Right ventricle myocardium inferior (tissue), 1 donor: Measurements from ENCODE around the gene YTHDF1. TPM values are rescaled to one million over a fixed set of nuclear protein-coding genes. Genes with fewer than 3 reads are reported as not detected.

Experiments
- ATAC-seq: fragments of 200-7000 bp; cut with Tn5 transposase; one replicate; pipeline ENCODE4 v1.9.1; 2020; ENCODE audit warnings: mild to moderate bottlenecking, moderate library complexity
- DNase-seq: peaks from one replicate; pipeline ENCODE4 v3.0.0; 2021; ENCODE audit errors: missing footprints
- intact Hi-C: fragments of 100-400 bp; cut with DNase I; formaldehyde crosslinking; loops from one replicate; pipeline ENCODE4 v1.11.0; 2022
- long read RNA-seq: library from polyadenylated mRNA; unstranded; transcript quantifications from one replicate; pipeline ENCODE4 v2.0.0, GENCODE V29; 2021
- total RNA-seq: library from RNA; stranded (reverse); fragmentation: NEBNext Ultra II Directional; extraction: Animal tissue kit (Norgen Biotek cat#: 25700); gene quantifications from one replicate; pipeline ENCODE4 v1.2.1, GENCODE V29; 2021
- donor health status: DM: no; HTN: yes; CAD: no; lungs with severe emphysema.

YTHDF1 gene
- total RNA-seq = 22.9 TPM
- long read RNA-seq, transcript YTHDF1-202 (5 exons, 3,301 nt) = major isoform, 22 of 33 reads
- long read RNA-seq, partial matches to known transcripts = 10 of 33 reads
- long read RNA-seq, other reads (novel, unspliced or antisense) = 1 of 33 reads

DNA sequence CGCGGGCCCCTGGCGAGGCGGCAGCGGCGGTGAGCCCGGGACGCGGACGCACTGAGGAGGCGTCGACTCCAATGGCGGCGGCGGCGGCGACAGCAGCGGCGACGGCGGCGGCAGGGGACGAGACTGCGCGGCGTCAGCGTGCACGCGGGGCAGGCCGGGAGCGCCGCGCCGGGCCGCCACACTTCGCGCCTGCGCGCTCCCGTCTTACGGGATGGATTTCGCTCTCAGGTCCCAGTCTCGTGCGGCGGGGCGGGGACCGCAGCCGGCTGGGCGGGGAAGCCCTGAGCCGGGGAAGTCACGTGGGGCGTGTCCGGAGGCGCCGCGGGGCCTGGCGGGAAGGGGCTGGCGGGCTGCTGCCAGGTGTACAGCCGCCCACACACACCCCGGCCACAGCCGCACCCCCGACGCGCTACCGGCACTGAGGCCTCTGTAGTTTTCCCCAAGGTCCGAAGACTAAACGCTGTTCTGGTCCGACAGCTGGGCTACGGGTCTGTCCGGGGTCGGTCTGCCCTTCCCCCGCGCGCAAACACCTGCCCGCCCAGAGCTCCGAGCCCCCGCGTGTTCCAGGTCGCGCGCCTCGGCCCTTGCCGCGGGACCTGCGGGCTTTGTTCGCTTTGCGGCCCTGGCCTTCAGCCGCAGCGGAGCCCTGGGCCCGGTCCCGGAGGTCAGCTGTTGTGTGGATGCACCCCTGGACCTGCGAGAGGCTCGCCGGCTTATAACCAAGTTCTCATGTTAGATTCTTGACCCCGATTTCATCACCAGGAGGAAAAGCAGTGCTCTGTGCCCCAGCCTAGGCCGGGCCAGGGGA is at the start of gene YTHDF1:
TSS of gene YTHDF1 (minus strand) at position 91 of the 808 bp plus-strand sequence. CDS start 239 bp downstream, outside the sequence.
- DNase-seq (peak; percentile 98), ATAC-seq (peak; percentile 99)
- intact Hi-C loops = no loop called here

DNA sequence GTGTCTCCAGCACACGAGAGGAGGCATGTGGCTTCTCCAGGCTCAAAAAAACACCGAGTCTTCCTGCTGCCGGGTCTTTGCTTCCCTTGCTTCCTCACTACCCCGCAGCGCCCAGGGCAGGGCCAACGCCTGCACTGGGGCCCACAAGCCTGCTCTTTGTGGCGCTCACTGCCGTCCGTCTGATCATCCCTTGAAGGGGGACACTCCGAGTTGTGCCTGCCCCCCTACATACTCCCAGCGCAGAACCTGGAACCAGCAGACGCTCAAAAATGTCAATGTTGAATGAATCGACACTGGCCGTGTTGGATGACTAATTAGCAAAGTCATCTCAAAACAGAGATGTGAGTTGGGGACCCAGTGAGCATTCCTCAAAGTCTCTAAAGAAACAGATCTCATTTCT is 48.6 kb upstream of the YTHDF1 start:
- intact Hi-C loops = no loop called here
- ATAC-seq (no peak), DNase-seq (no peak)

DNA sequence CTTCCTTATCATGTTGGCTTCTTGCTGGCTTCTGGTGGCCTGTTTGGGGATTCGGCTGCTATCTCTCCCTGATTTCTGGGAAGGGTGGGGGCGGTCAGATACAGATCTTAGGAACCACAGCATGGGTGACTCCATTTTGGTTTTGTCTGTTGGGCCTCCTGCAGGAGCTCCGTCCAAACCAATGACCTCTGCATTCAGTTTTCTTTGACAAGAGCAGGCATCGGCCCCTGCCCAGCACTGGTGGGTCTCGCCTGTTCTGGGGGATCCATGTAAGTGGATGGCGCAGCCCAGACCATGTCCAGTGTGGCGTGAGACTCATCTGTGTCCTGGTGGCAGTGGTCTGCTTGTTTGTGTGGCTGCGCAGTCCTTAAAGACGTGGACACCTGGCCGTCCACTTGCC is 48.1 kb upstream of the YTHDF1 start:
- intact Hi-C loops = no loop called here
- DNase-seq (no peak), ATAC-seq (no peak)

DNA sequence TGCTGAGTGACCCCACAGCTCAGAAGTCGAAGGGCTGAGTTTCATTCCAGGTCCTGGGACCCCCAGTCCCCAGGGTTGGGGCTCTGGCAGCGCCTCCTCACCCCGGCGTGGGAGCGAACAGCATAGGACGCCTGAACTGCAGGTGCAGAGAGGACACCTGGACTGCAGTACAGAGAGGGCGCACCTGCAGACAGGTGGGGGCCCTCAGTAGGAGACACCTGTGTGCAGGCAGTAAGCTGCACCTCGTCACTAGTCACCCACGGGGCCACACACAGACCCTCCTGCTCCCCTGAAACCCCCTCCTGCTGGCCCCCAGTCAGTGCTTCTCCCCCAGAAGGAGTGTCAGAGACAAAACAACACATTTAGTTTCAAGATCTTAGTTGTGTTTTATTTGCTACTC is 46.9 kb upstream of the YTHDF1 start:
- intact Hi-C loops = no loop called here
- ATAC-seq (no peak), DNase-seq (no peak)

DNA sequence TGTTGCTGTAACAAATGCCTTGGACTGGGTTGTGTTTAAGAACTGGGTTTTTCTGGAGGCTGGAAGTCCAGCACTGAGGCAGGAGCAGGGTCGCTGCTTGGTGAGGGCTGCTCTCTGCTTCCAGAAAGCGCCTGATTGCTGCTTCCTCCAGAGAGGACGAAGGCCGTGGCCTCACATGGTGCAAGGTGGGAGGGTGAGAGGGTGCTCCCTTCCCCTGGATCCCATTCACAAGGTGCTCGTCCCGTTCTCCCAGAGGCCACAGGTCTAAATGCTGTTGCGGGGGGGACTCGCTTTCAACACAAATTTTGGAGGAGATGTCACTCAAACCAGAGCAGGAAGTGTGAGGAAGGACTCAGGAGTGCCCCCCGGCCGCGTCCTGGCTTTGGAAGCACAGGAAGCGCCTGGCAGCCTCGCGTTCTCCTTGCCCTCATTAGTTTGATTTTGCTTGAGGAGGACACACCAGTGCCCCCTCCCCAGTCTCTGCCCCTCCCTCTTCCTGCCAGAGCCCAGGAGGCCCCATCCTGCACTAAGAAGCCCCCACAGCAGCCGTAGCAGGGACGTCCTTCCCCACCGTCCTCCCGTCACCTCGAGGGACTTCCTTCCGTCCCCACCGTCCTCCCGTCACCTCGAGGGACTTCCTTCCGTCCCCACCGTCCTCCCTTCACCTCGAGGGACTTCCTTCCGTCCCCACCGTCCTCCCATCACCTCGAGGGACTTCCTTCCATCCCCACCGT is 46.0 kb upstream of the YTHDF1 start:
- ATAC-seq = no peak
- intact Hi-C loops = no loop called here
- DNase-seq = no peak

DNA sequence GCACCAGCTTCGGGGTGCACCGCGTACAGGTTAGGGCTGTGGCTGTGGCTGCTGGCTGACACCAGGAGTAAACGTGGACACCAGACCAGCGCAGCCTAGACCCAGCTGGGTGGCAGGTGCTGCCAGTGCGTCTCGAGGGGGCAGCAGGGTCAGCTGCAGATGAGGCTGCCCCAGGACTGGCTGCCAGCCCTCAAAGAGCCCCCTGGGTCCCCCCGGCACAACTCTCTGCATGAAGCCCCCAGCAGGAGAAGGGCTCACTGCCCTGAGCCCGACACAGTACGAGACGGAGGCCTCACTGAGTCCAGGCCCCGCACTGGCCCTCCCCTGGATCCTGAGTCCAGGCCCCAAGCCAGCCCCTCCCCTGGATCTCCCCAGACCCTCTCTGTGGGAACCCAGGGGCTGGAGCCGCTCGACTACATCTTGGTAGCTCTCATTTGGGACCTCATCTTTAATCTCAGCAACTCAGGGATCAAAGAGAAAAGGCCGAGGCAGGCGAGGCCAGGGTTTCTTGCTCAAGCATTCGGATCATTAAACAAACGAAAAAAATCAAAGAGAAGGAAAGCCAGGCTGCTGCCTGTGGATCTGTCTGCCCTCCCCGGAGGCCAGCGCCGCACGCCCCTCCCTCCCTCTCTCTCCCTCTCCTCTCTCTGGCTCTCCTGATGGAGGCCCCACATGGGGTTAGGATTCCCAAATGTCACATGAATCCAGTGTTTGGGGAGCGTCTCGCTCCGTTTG is 45.3 kb upstream of the YTHDF1 start:
- intact Hi-C loops = no loop called here
- ATAC-seq (no peak), DNase-seq (no peak)

DNA sequence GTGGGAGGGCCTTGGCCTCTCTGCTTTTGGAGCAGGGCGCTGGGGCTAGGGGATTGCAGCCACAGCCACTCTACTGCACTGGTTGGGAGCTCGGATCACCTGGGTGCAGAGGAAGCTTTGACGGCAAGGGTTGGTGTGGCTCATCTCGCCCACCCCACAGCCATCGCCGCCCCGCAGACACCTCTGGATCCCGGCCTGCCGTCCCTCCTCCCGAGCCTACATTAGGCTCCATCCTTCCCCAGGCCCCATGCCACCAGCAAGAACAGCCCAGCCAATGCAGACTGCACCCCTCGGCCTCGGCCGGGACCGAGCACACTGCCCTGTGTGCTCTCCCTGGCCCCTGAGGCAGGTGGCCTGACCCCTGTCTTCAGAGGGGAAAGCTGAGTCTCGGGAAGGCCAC is 44.6 kb upstream of the YTHDF1 start:
- no peak for ATAC-seq
- intact Hi-C loops = no loop called here

DNA sequence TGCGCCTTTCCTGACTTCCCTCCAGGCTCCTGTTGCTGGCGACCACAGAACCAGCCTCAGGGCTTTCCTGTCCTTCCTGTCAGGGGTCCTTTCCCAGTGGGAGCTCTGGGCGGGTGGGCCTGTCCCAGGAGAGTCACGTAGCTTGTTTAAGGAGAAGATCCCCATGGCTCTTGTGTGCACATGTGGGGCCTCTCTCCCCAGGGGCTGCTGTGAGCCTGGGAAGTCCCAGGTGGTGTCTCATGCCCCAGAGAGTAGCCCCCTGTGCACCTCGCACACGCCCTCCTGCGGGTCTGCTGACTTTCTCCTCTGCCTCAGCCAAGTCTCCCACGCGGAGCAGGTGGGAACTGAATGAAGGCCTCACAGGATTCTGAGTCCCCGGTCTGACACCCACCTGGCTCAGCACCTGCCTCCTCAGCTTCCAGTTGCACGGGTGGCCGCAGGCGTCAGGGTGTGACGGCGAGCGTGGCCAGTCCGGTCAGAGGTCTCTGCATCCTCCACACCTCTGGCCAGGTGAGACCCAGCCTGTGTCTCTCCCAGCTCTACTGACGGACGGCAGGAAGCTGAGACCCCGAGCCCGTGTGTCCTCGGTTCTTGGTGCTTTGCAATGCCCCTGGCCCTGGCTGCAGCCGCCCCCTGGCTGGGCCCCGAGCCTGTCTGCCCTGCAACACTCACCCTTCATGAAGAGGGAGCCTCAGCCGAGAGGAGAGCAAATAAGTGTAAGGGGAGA is 44.0 kb upstream of the YTHDF1 start:
- DNase-seq = no peak
- no peak for ATAC-seq
- intact Hi-C loops = no loop called here

More for the DNA sequence above, 44.6 kb upstream of the YTHDF1 start:
- no peak for DNase-seq

DNA sequence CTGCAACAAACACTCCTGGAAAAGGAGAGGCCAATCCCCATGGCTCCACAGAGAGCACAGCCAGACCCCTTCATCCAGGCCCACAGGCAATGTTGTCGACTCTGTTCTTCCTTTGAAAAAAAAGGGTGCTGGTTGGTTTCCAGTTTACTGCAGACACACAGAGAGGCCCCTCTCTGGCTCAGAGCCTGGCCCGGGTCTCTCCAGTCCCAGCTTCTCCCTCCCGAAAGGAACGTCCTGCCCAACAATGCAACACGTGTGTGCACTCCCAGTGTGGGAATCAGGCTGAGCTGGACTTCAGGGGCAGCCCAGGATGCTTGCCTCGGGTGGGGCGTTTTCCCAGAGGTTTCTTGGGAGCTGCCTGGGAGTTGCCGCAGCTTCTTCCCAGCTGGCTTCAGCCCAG is 42.9 kb upstream of the YTHDF1 start:
- intact Hi-C loops = no loop called here
- no peak for DNase-seq
- no peak for ATAC-seq

DNA sequence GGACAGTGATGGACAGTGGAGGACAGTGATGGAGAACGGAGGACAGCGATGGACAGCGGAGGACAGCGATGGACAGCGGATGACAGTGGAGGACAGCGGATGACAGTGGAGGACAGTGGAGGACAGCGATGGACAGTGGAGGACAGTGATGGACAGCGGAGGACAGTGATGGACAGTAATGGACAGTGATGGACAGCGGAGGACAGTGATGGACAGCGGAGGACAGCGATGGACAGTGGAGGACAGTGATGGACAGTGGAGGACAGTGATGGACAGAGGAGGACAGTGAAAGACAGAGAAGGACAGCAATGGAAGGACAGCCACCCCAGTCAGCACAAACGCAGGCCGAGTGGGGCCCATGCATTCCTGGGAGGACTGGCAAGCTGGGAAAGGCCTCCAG is 41.7 kb upstream of the YTHDF1 start:
- no peak for ATAC-seq
- intact Hi-C loops = no loop called here

DNA sequence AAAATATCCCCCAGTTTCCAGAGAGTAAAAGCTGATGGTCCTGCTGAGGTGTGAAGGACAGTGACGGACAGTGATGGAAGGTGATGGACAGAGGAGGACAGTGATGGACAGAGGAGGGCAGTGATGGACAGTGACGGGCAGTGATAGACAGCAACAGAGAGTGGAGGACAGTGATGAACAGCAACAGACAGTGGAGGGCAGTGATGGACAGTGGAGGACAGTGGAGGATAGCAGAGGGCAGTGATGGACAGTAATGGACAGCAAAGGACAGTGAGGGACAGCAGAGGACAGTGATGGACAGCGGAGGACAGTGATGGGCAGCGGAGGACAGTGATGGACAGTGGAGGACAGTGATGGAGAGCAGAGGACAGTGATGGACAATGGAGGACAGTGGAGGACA is 41.0 kb upstream of the YTHDF1 start:
- DNase-seq (no peak), ATAC-seq (no peak)
- intact Hi-C loops = no loop called here

More for the DNA sequence above, 41.7 kb upstream of the YTHDF1 start:
- DNase-seq = no peak

DNA sequence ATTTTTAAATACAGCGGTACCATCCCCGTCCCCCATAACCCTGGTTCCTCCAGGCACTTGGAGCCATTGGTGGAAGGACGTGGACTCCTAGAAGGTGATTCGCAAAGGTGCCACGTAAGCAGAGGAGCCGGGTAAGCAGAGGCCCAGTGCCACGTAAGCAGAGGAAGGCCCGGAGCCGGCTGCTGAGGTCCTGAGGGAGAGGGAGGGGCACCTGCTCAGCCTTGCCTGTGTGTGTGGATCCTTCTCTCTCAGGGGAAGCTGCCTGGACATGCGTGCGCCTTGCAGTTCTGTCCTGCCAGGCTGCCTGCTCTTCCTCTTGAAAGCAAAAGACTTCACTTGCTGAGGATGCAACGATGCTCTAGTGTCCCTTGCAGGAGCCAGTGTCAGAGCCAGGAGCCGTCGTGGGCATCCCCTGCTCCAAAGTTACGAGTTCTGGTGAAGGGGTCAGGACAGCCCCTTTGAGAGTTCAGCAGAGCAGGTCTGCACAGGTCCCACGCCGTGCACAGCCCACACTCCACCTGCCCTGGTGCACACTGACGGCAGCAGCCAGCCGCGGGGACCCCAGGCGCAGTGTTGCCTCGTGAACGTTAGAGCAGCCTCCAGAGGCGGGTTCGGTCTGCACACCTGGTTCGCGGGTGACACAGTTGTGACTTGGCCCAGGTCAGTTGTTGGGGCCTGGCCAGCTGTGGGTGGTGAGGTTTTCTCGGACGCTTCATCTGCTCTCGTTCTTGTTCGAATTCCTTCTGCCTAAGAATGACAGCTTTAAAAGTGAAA is 40.2 kb upstream of the YTHDF1 start:
- intact Hi-C loops = no loop called here
- ATAC-seq (no peak), DNase-seq (no peak)

DNA sequence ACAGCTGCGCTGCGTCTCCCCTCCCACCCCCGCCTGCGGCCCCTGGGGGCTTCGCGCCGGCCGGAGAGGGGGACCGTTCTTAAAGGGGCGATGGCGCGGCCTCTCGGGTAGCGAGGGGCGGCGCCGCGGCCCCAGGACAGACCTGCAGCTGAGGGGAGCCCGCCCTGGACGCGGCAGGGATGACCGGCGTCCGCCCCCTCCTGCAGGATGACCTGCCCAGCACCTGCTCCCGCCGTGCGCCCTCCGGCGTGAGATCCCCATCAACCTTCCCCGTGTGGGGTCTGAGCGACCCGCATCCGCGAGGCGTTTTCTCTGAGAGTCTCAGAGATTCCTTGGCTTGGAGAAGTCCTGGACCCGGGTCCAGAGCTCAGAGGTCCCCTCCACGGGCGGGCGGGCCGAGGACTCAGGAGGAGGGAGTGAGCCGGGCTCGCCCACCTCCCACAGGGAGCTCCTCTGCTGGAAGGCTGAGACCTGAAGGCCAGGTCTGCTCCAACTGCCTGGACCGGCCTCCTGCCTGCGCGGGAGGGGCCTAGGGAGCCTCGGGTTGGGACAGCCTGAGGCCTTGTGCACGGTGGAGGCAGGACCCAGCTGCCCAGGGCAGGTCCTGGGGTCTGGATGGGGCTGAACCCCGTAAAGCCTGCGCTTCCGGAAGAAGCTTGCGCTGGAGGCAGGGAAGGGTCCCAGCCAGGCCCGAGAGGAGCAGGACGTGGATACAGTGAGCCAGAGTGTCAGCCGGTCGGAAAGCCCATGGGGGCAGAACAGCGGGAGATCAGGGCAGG is 38.9 kb upstream of the YTHDF1 start:
- intact Hi-C loops = no loop called here

DNA sequence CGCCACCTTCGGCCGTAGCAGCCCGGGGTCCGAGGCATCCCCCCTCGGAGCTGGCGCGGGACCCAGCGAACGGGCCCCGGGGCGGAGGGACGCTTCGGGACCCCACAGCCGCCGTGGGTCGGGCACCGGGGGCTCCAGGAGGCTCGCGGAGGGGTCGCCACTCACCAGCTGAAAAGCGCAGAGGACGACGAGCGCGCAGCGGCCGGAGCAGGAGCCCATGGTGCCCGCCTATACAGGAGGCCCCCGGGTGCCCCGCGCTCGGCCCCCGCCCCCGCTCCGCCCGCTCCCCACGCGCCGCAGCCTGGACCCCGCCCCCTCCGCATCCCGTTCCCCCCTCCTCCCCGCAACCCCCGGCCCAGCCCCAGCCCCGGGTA is 38.3 kb upstream of the YTHDF1 start, which contains the start of gene NKAIN4:
TSS of gene NKAIN4 (minus strand) at position 232 of the 374 bp plus-strand sequence. CDS start at position 219, 13 bp downstream.
- DNase-seq = no peak
- intact Hi-C loops = no loop called here
- ATAC-seq = no peak

More for the DNA sequence above, 38.9 kb upstream of the YTHDF1 start:
- DNase-seq (no peak), ATAC-seq (no peak)

DNA sequence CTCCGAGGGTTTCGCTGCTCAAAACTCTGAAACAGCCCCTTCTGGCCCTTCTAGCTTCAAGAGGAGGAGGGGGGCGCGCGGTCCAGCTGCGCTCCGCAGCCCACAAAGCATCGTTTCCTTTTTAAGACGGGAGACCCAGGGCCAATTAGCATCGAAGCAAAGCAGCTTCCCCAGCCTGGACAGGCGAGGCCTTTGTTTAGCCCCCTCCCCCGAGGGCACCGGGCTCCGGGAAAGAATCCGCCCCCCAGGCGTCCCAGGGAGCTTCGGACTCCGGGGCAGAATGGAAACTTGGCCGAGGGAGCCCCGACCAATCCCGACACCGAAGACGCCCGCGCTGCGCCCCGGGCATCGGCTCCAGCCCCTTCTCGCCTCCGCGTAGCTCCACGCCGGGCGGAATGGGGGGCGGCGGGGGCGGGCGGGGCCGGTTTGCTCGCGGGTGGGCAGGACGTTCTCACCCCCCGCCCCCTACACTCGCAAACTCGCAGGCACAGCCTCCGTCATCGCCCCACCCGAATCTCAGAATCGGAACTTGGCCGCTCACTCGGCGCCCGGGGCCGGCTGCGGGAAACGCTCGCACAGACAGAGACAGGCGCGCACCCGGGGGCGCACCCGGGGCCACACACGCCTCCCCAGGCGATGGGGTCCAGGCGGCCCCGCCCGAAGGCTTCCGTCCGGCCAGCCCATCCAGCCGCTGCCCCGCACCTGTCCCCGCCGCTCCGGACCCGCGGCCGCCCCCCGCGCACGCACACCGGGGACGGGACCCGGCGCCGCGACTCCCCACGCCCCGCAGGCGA is 37.7 kb upstream of the YTHDF1 start:
- no peak for ATAC-seq
- intact Hi-C loops = no loop called here
- no peak for DNase-seq

DNA sequence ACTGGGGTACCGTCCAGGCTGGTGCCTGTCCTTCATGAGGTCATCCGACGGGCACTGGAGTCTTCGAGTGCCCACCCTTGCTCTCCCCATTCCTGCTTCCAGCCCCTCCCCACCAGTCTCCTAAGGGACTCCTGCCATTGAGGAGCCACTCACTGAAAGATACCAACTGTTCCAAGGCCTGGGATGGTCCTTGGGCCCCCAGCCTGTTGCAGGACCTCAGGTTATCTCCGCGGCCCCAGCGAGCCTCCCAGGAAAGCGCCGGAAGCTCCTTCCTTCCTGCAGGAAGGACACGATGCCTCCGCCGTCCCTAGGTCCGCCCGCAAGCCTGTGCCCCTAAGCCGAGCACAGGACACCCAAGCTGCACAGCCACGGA is 37.1 kb upstream of the YTHDF1 start:
- intact Hi-C loops = no loop called here
- DNase-seq = no peak
- ATAC-seq = no peak
